GM23338 (cell line): ENCODE results near the gene NAPA. TPM values are rescaled to one million over a fixed set of nuclear protein-coding genes. Genes with fewer than 3 reads are reported as not detected.

Experiments used
- ATAC-seq: fragments of 200-7000 bp; cut with Tn5 transposase; 3 replicates; pipeline ENCODE4 v1.9.1; 2020
- DNase-seq: peaks from one replicate; pipeline ENCODE4 v3.0.0-alpha.2; 2015; ENCODE audit warnings: low spot score
- H2AFZ ChIP-seq: fragments of 200-600 bp; sonication (generic); 2 replicates; pipeline ENCODE4 v1.8.0; 2016; ENCODE audit warnings: antibody characterized with exemption, mild to moderate bottlenecking, moderate library complexity
- H3F3A ChIP-seq: fragments of 200-600 bp; sonication (generic); replicated peaks from 2 replicates; pipeline ENCODE4 v1.8.0; 2017; ENCODE audit warnings: antibody characterized with exemption, mixed run types, low read depth
- H3K27ac ChIP-seq: fragments of 200-600 bp; sonication (generic); 2 replicates; pipeline ENCODE4 v1.6.1; 2016; ENCODE audit warnings: low read depth
- H3K27me3 ChIP-seq: fragments of 200-600 bp; sonication (generic); 2 replicates; pipeline ENCODE4 v1.8.0; 2016; ENCODE audit warnings: mild to moderate bottlenecking, mixed run types, moderate library complexity; ENCODE audit not compliant: insufficient read depth
- H3K36me3 ChIP-seq: fragments of 200-600 bp; sonication (generic); 2 replicates; pipeline ENCODE4 v1.8.0; 2016; ENCODE audit warnings: mild to moderate bottlenecking; ENCODE audit not compliant: insufficient read depth
- H3K4me1 ChIP-seq: fragments of 200-600 bp; sonication (generic); 2 replicates; pipeline ENCODE4 v1.8.0; 2016; ENCODE audit warnings: mild to moderate bottlenecking, moderate library complexity; ENCODE audit not compliant: insufficient read depth
- H3K4me2 ChIP-seq: fragments of 200-600 bp; sonication (generic); 2 replicates; pipeline ENCODE4 v1.7.1; 2017; ENCODE audit warnings: mixed run types
- H3K4me3 ChIP-seq: fragments of 200-600 bp; sonication (generic); 2 replicates; pipeline ENCODE4 v1.6.1; 2016; ENCODE audit warnings: mixed run types
- H3K79me2 ChIP-seq: fragments of 200-600 bp; sonication (generic); replicated peaks from 2 replicates; pipeline ENCODE4 v1.8.0; 2017; ENCODE audit warnings: mild to moderate bottlenecking; ENCODE audit not compliant: insufficient read depth
- H3K9me2 ChIP-seq: fragments of 200-600 bp; sonication (generic); 2 replicates; pipeline ENCODE4 v1.8.0; 2017; ENCODE audit not compliant: insufficient read depth
- H4K20me1 ChIP-seq: fragments of 200-600 bp; sonication (generic); replicated peaks from 2 replicates; pipeline ENCODE4 v1.8.0; 2017; ENCODE audit warnings: mild to moderate bottlenecking; ENCODE audit not compliant: insufficient read depth
- H3K27ac Mint-ChIP-seq: 2 replicates; pipeline ENCODE4 v1.8.0; 2020; ENCODE audit warnings: inconsistent platforms, mild to moderate bottlenecking, moderate library complexity, mixed read lengths
- H3K27me3 Mint-ChIP-seq: 3 replicates; pipeline ENCODE4 v1.8.0; 2022; ENCODE audit warnings: low read depth, mild to moderate bottlenecking, moderate library complexity, mixed read lengths, inconsistent platforms; ENCODE audit not compliant: insufficient read depth, poor library complexity
- H3K36me3 Mint-ChIP-seq: 3 replicates; pipeline ENCODE4 v1.8.0; 2021; ENCODE audit warnings: low read depth, mild to moderate bottlenecking, inconsistent platforms, moderate library complexity, mixed read lengths
- H3K4me1 Mint-ChIP-seq: 3 replicates; pipeline ENCODE4 v1.8.0; 2020; ENCODE audit warnings: mild to moderate bottlenecking, inconsistent platforms, mixed read lengths
- H3K4me3 Mint-ChIP-seq: 3 replicates; pipeline ENCODE4 v1.8.0; 2021; ENCODE audit warnings: moderate library complexity, mild to moderate bottlenecking, inconsistent platforms, mixed read lengths
- H3K9me3 Mint-ChIP-seq: 3 replicates; pipeline ENCODE4 v1.8.0; 2020; ENCODE audit warnings: moderate library complexity, mild to moderate bottlenecking, inconsistent platforms, mixed read lengths
- CREB1 ChIP-seq: fragments of 250-450 bp; sonication (Bioruptor Pico); IDR thresholded peaks from 2 replicates; pipeline ENCODE4 v1.5.0; 2020; ENCODE audit warnings: low read depth, mild to moderate bottlenecking, moderate library complexity
- CTCF ChIP-seq, 2 experiments: fragments of 200-600 bp in 1 of 2; sonication (generic) in 1 of 2; conservative IDR thresholded peaks; 2 replicates each; pipeline versions ENCODE4 v1.5.1 to v1.6.1; 2016 to 2017; ENCODE audit warnings: antibody characterized with exemption in 2 of 2, low read depth in 2 of 2, mild to moderate bottlenecking in 2 of 2, moderate library complexity in 1 of 2
- EZH2 ChIP-seq: fragments of 200-600 bp; sonication (generic); IDR thresholded peaks from one replicate; pipeline ENCODE4 v1.8.0; 2017; ENCODE audit warnings: antibody characterized with exemption, mild to moderate bottlenecking, low read depth; ENCODE audit not compliant: unreplicated experiment
- EZH2phosphoT487 ChIP-seq: fragments of 200-600 bp; sonication (generic); IDR thresholded peaks from one replicate; pipeline ENCODE4 v1.8.1; 2018; ENCODE audit warnings: antibody characterized with exemption; ENCODE audit not compliant: unreplicated experiment
- JUNB ChIP-seq: IDR thresholded peaks from one replicate; pipeline ENCODE4 v1.6.1; 2016; ENCODE audit warnings: antibody characterized with exemption; ENCODE audit not compliant: unreplicated experiment
- NANOG ChIP-seq: IDR thresholded peaks from 2 replicates; pipeline ENCODE4 v1.6.1; 2016; ENCODE audit warnings: antibody characterized with exemption, borderline replicate concordance
- POLR2AphosphoS5 ChIP-seq: IDR thresholded peaks from 2 replicates; pipeline ENCODE4 v1.6.1; 2016; ENCODE audit warnings: antibody characterized with exemption, low read depth
- REST ChIP-seq: IDR thresholded peaks from one replicate; pipeline ENCODE4 v1.6.1; 2018; ENCODE audit warnings: antibody characterized with exemption; ENCODE audit not compliant: unreplicated experiment
- STAT1 ChIP-seq: IDR thresholded peaks from one replicate; pipeline ENCODE4 v1.6.1; 2016; ENCODE audit warnings: antibody characterized with exemption; ENCODE audit not compliant: unreplicated experiment
- ZNF114 ChIP-seq: fragments of 250-450 bp; sonication (Bioruptor Pico); IDR thresholded peaks from 2 replicates; pipeline ENCODE4 v1.5.0; 2020; ENCODE audit warnings: mild to moderate bottlenecking, moderate library complexity
- ZNF331 ChIP-seq: fragments of 250-450 bp; sonication (Bioruptor Pico); IDR thresholded peaks from 2 replicates; pipeline ENCODE4 v1.5.0; 2020; ENCODE audit warnings: low read depth, mild to moderate bottlenecking, moderate library complexity
- polyA plus RNA-seq: library from polyadenylated mRNA; unstranded; fragments of >200 nt; fragmentation: Nextera tagmentation; extraction: Ambion mirVana; gene quantifications from 2 replicates; pipeline ENCODE4 v1.2.1, GENCODE V29; 2016
- total RNA-seq: library from RNA; depleted of rRNA; stranded (reverse); fragments of >200 nt; shearing (Covaris generic); gene quantifications from 2 replicates; pipeline ENCODE4 v1.2.3, GENCODE V29; 2014
- TF ChIP-seq, protein P1 (sequence below): IDR thresholded peaks from 2 replicates; pipeline ENCODE4 v1.6.1; 2016; ENCODE audit warnings: antibody characterized with exemption
- TF ChIP-seq, protein P2 (sequence below): fragments of 250-450 bp; sonication (Bioruptor Pico); IDR thresholded peaks from 2 replicates; pipeline ENCODE4 v1.5.0; 2020; ENCODE audit warnings: mild to moderate bottlenecking, moderate library complexity

Gene NAPA
- total and polyA plus RNA-seq, 2 experiments from 2014 or later: 52.0 to 72.1 TPM

GRCh38 chr19:47458672-47459071 is 56.2 kb downstream of the NAPA start:
- Histone ChIP-seq H3K79me2 (no peaks in the 10 kb centered on the region), H3K9me2 (no peaks in the 10 kb centered on the region), H3K27me3 (peaks cover 41% of the 10 kb centered on the region), H4K20me1 (0 out of 2 replicates have a peak, but pooled peaks cover 4% of the 10 kb centered on the region), H3K36me3 (no peaks in the 10 kb centered on the region; the same call in 1 of the 2 replicates), H2AFZ (no peak overlapping the region), H3F3A (0 out of 2 replicates have a peak, but pooled peaks cover 5% of the 10 kb centered on the region), H3K27ac (no peak overlapping the region), H3K4me2 (no peak overlapping the region), H3K4me3 (no peak overlapping the region), H3K4me1 (peaks cover 3% of the 10 kb centered on the region; the same call in 1 of the 2 replicates)
- ATAC-seq: no peak
- TF ChIP-seq ZNF114 (CRISPR knock-in tag) (no peak), CREB1 (CRISPR knock-in tag) (no peak), NANOG (no peak), EZH2phosphoT487 (no peak), REST (no peak), STAT1 (no peak), ZNF331 (CRISPR knock-in tag) (no peak), CTCF (conservative IDR thresholded peaks at IDR 0.05; ENCODE audit: low read depth in 2 of 2) (no peak), POLR2AphosphoS5 (no peak), JUNB (no peak), EZH2 (no peak)
- TF ChIP-seq, protein P1, sequence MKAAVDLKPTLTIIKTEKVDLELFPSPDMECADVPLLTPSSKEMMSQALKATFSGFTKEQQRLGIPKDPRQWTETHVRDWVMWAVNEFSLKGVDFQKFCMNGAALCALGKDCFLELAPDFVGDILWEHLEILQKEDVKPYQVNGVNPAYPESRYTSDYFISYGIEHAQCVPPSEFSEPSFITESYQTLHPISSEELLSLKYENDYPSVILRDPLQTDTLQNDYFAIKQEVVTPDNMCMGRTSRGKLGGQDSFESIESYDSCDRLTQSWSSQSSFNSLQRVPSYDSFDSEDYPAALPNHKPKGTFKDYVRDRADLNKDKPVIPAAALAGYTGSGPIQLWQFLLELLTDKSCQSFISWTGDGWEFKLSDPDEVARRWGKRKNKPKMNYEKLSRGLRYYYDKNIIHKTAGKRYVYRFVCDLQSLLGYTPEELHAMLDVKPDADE: no peak
- TF ChIP-seq, protein P2, sequence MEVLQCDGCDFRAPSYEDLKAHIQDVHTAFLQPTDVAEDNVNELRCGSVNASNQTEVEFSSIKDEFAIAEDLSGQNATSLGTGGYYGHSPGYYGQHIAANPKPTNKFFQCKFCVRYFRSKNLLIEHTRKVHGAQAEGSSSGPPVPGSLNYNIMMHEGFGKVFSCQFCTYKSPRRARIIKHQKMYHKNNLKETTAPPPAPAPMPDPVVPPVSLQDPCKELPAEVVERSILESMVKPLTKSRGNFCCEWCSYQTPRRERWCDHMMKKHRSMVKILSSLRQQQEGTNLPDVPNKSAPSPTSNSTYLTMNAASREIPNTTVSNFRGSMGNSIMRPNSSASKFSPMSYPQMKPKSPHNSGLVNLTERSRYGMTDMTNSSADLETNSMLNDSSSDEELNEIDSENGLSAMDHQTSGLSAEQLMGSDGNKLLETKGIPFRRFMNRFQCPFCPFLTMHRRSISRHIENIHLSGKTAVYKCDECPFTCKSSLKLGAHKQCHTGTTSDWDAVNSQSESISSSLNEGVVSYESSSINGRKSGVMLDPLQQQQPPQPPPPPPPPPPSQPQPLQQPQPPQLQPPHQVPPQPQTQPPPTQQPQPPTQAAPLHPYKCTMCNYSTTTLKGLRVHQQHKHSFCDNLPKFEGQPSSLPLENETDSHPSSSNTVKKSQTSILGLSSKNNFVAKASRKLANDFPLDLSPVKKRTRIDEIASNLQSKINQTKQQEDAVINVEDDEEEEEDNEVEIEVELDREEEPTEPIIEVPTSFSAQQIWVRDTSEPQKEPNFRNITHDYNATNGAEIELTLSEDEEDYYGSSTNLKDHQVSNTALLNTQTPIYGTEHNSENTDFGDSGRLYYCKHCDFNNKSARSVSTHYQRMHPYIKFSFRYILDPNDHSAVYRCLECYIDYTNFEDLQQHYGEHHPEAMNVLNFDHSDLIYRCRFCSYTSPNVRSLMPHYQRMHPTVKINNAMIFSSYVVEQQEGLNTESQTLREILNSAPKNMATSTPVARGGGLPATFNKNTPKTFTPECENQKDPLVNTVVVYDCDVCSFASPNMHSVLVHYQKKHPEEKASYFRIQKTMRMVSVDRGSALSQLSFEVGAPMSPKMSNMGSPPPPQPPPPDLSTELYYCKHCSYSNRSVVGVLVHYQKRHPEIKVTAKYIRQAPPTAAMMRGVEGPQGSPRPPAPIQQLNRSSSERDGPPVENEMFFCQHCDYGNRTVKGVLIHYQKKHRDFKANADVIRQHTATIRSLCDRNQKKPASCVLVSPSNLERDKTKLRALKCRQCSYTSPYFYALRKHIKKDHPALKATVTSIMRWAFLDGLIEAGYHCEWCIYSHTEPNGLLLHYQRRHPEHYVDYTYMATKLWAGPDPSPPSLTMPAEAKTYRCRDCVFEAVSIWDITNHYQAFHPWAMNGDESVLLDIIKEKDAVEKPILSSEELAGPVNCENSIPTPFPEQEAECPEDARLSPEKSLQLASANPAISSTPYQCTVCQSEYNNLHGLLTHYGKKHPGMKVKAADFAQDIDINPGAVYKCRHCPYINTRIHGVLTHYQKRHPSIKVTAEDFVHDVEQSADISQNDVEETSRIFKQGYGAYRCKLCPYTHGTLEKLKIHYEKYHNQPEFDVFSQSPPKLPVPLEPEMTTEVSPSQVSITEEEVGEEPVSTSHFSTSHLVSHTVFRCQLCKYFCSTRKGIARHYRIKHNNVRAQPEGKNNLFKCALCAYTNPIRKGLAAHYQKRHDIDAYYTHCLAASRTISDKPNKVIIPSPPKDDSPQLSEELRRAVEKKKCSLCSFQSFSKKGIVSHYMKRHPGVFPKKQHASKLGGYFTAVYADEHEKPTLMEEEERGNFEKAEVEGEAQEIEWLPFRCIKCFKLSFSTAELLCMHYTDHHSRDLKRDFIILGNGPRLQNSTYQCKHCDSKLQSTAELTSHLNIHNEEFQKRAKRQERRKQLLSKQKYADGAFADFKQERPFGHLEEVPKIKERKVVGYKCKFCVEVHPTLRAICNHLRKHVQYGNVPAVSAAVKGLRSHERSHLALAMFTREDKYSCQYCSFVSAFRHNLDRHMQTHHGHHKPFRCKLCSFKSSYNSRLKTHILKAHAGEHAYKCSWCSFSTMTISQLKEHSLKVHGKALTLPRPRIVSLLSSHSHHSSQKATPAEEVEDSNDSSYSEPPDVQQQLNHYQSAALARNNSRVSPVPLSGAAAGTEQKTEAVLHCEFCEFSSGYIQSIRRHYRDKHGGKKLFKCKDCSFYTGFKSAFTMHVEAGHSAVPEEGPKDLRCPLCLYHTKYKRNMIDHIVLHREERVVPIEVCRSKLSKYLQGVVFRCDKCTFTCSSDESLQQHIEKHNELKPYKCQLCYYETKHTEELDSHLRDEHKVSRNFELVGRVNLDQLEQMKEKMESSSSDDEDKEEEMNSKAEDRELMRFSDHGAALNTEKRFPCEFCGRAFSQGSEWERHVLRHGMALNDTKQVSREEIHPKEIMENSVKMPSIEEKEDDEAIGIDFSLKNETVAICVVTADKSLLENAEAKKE (CRISPR knock-in tag): no peak
- H3K27me3 Mint-ChIP-seq: no peaks in the 10 kb centered on the region
- no peaks in the 10 kb centered on the region for H3K9me3 Mint-ChIP-seq
- DNase-seq: no peak
- H3K27ac Mint-ChIP-seq: no peak overlapping the region
- H3K4me1 Mint-ChIP-seq: no peaks in the 10 kb centered on the region; the same call in 2 of the 3 replicates
- H3K36me3 Mint-ChIP-seq: peaks cover 19% of the 10 kb centered on the region
- H3K4me3 Mint-ChIP-seq: no peak overlapping the region
